Bronchial epithelial cell (primary cell): ENCODE results near the gene HAPSTR1. TPM values are rescaled to one million over a fixed set of nuclear protein-coding genes. Genes with fewer than 3 reads are reported as not detected.
"Not testable (repeated sequence)": the region's sequence is repeated elsewhere in the genome, so short reads cannot be mapped to it uniquely, and the experiment has no call there.

Experiments
- DNase-seq: peaks from one replicate; pipeline ENCODE4 v3.0.0-alpha.2; 2010; ENCODE audit warnings: low read depth
- FAIRE-seq: peaks from 2 replicates; lab custom pipeline; 2011; peaks lifted over from hg19 to GRCh38; lab: Jason Lieb, UNC
- H3K27me3 ChIP-seq: 2 replicates; pipeline ENCODE4 v1.5.1; 2011; ENCODE audit warnings: low read length; ENCODE audit not compliant: control insufficient read depth, insufficient read depth
- H3K36me3 ChIP-seq: 2 replicates; pipeline ENCODE4 v1.5.1; 2011; ENCODE audit warnings: low read length; ENCODE audit not compliant: control insufficient read depth, insufficient read depth
- H3K4me3 ChIP-seq: 2 replicates; pipeline ENCODE4 v1.5.1; 2011; ENCODE audit warnings: mild to moderate bottlenecking, low read depth, low read length, control low read depth
- CTCF ChIP-seq: IDR thresholded peaks from 2 replicates; pipeline ENCODE4 v1.5.1; 2011; ENCODE audit warnings: mild to moderate bottlenecking, moderate library complexity, low read length, control low read depth, inconsistent platforms; ENCODE audit not compliant: insufficient read depth, severe bottlenecking
- total RNA-seq: library from RNA; depleted of rRNA; stranded (reverse); fragments of >200 nt; gene quantifications from 2 replicates; pipeline ENCODE4 v1.2.1, GENCODE V29; 2014

Gene HAPSTR1
- total RNA-seq, 1 donor from 2014 or later, result 66.1 TPM

- Histone ChIP-seq H3K27me3 (no peaks in the 10 kb centered on the region), H3K4me3 (no peak overlapping the region), H3K36me3 (no peaks in the 10 kb centered on the region)
- TF ChIP-seq CTCF, result no peak
- FAIRE-seq (no peak), DNase-seq (no peak)
Measured at GRCh38 chr16:9081158-9081557, 10.3 kb upstream of the HAPSTR1 start.

- H3K27me3 ChIP-seq, result no peaks in the 10 kb centered on the region
- no peak overlapping the region for H3K4me3 ChIP-seq
- no peak for TF ChIP-seq CTCF
- no peaks in the 10 kb centered on the region for H3K36me3 ChIP-seq
- FAIRE-seq (no peak), DNase-seq (no peak)
Measured at GRCh38 chr16:9081843-9082242, 9.6 kb upstream of the HAPSTR1 start.

- TF ChIP-seq CTCF, result no peak
- Histone ChIP-seq H3K4me3 (no peak overlapping the region), H3K36me3 (no peaks in the 10 kb centered on the region), H3K27me3 (no peaks in the 10 kb centered on the region)
- no peak for DNase-seq
- FAIRE-seq, result no peak
Measured at GRCh38 chr16:9082422-9082821, 9.0 kb upstream of the HAPSTR1 start.

GRCh38 chr16:9087733-9088132, 3.7 kb upstream of the HAPSTR1 start:
- H3K4me3 ChIP-seq, H3K36me3 ChIP-seq, H3K27me3 ChIP-seq, FAIRE-seq, DNase-seq: not testable (repeated sequence)

- TF ChIP-seq CTCF, result no peak
- Histone ChIP-seq H3K36me3 (peaks cover 6% of the 10 kb centered on the region), H3K4me3 (no peak overlapping the region), H3K27me3 (no peaks in the 10 kb centered on the region)
- FAIRE-seq (no peak), DNase-seq (no peak)
Measured at GRCh38 chr16:9088848-9089247, 2.6 kb upstream of the HAPSTR1 start.

DNA sequence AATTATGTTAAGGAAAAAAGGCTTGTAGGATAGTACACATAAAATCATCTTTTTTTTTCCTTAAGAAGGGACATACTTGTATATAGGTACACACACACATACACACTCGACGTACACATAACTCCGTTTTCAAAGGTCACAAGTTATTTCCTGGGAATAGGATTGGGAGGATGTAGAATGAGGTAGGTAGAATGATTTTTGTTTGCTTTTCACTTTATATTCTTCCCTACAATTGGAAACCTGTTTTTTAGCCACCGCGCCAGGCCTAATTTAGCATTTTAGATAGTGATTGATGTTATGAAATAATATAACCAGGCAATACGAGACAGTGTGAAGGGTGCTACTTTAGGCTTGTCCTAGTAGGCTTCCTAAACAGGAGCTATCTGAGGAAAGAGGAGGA, 1.8 kb upstream of the HAPSTR1 start:
- DNase-seq (no peak), FAIRE-seq (no peak)
- H3K27me3 ChIP-seq, result no peaks in the 10 kb centered on the region
- TF ChIP-seq CTCF, result no peak
- H3K36me3 ChIP-seq, result peaks cover 6% of the 10 kb centered on the region
- H3K4me3 ChIP-seq, result no peak overlapping the region
